H1 (cell line): ENCODE results near the gene SPINK7. TPM values are rescaled to one million over a fixed set of nuclear protein-coding genes. Genes with fewer than 3 reads are reported as not detected.

Experiments
- CTCF ChIA-PET: fragments of 300-600 bp; sonication (Branson Sonifier 250); formaldehyde crosslinking; loops from one replicate; lab custom pipeline; 2021; ENCODE audit not compliant: partially characterized antibody; lab: Charles Lee
- POLR2A ChIA-PET: fragments of 300-600 bp; sonication (Branson Sonifier 250); formaldehyde crosslinking; loops from one replicate; lab custom pipeline; 2021; ENCODE audit warnings: inconsistent platforms; ENCODE audit not compliant: partially characterized antibody; lab: Charles Lee
- DNase-seq, 2 experiments: peaks; one replicate each; pipeline versions ENCODE4 v3.0.0 to v3.0.0-alpha.2; 2010 to 2022; ENCODE audit warnings: low spot score in 2 of 2, low read depth in 1 of 2, mixed read lengths in 1 of 2
- FAIRE-seq: peaks from 2 replicates; lab custom pipeline; 2011; peaks lifted over from hg19 to GRCh38; lab: Jason Lieb, UNC
- H2AFZ ChIP-seq: 2 replicates; pipeline ENCODE4 v1.8.1; 2012; ENCODE audit warnings: low read length, inconsistent platforms
- H2AK5ac ChIP-seq: 2 replicates; pipeline ENCODE4 v1.6.1; 2013; ENCODE audit warnings: low read depth, low read length
- H2BK120ac ChIP-seq: replicated peaks from 2 replicates; pipeline ENCODE3; 2013; ENCODE audit warnings: low read depth, low read length, inconsistent platforms
- H2BK12ac ChIP-seq: 2 replicates; pipeline ENCODE4 v1.6.1; 2013; ENCODE audit warnings: low read depth, low read length
- H2BK15ac ChIP-seq: 2 replicates; pipeline ENCODE4 v1.6.1; 2013; ENCODE audit warnings: low read length
- H2BK20ac ChIP-seq: 2 replicates; pipeline ENCODE4 v1.6.1; 2013; ENCODE audit warnings: low read length
- H2BK5ac ChIP-seq: 2 replicates; pipeline ENCODE4 v1.6.1; 2013; ENCODE audit warnings: low read depth, low read length
- H3K14ac ChIP-seq: 2 replicates; pipeline ENCODE4 v1.6.1; 2013; ENCODE audit warnings: inconsistent platforms; ENCODE audit not compliant: insufficient read length
- H3K18ac ChIP-seq: 2 replicates; pipeline ENCODE4 v1.6.1; 2013; ENCODE audit warnings: low read length; ENCODE audit errors: extremely low read depth
- H3K23ac ChIP-seq: 2 replicates; pipeline ENCODE4 v1.6.1; 2013; ENCODE audit warnings: inconsistent platforms; ENCODE audit not compliant: insufficient read length
- H3K23me2 ChIP-seq: 2 replicates; pipeline ENCODE4 v1.6.1; 2013; ENCODE audit warnings: low read depth, low read length
- H3K27ac ChIP-seq: 2 replicates; pipeline ENCODE4 v1.6.1; 2011; ENCODE audit warnings: low read depth, low read length, inconsistent platforms
- H3K27me3 ChIP-seq, 4 experiments: replicated peaks in 1 of 4; 1 replicate in 1 of 4; 2 replicates in 3 of 4; pipeline versions ENCODE4 v1.6.1 to v1.8.1; 2011 to 2013; ENCODE audit warnings: low read length in 3 of 4, mild to moderate bottlenecking in 3 of 4, inconsistent platforms in 2 of 4, mixed read lengths in 2 of 4, moderate library complexity in 1 of 4; ENCODE audit not compliant: control insufficient read depth in 3 of 4, insufficient read depth in 3 of 4; ENCODE audit errors: extremely low read depth in 1 of 4
- H3K36me3 ChIP-seq, 4 experiments: 2 replicates each; pipeline versions ENCODE4 v1.6.1 to v1.8.1; 2011 to 2013; ENCODE audit warnings: mild to moderate bottlenecking in 4 of 4, low read length in 3 of 4, moderate library complexity in 2 of 4, control low read depth in 1 of 4, inconsistent platforms in 1 of 4; ENCODE audit not compliant: insufficient read depth in 4 of 4, control insufficient read depth in 2 of 4
- H3K4ac ChIP-seq: replicated peaks from 2 replicates; pipeline ENCODE3; 2013; ENCODE audit warnings: low read length, low read depth, mixed read lengths, inconsistent platforms; ENCODE audit not compliant: insufficient read length
- H3K4me1 ChIP-seq, 4 experiments: replicated peaks in 1 of 4; 1 replicate in 1 of 4; 2 replicates in 3 of 4; pipeline versions ENCODE4 v1.6.1 to v1.8.1; 2011 to 2013; ENCODE audit warnings: low read length in 3 of 4, inconsistent platforms in 2 of 4, mixed read lengths in 1 of 4; ENCODE audit not compliant: insufficient read depth in 4 of 4, control insufficient read depth in 3 of 4
- H3K4me2 ChIP-seq, 2 experiments: 2 replicates each; pipeline versions ENCODE4 v1.6.1 to v1.8.1; 2011 to 2013; ENCODE audit warnings: low read depth in 2 of 2, low read length in 2 of 2, control low read depth in 1 of 2, inconsistent platforms in 1 of 2, mild to moderate bottlenecking in 1 of 2; ENCODE audit not compliant: insufficient read depth in 1 of 2
- H3K4me3 ChIP-seq, 4 experiments: fragments of 200-600, 300-600 bp in 1 of 4; sonication (generic), shearing (Covaris generic), sonication (Bioruptor Twin) in 1 of 4; 2 replicates each; pipeline versions ENCODE4 v1.5.1 to v1.8.1; 2011 to 2016; ENCODE audit warnings: low read length in 4 of 4, low read depth in 3 of 4, control low read depth in 2 of 4, inconsistent platforms in 2 of 4, mild to moderate bottlenecking in 2 of 4, mixed read lengths in 1 of 4, moderate library complexity in 1 of 4; ENCODE audit not compliant: insufficient read depth in 2 of 4; ENCODE audit errors: extremely low read depth in 1 of 4
- H3K56ac ChIP-seq: replicated peaks from 2 replicates; pipeline ENCODE3; 2013; ENCODE audit warnings: low read depth, mild to moderate bottlenecking, mixed read lengths, low read length, inconsistent platforms; ENCODE audit not compliant: insufficient read length
- H3K79me1 ChIP-seq: 2 replicates; pipeline ENCODE4 v1.6.1; 2013; ENCODE audit warnings: low read depth, low read length, control low read depth
- H3K79me2 ChIP-seq, 2 experiments: 2 replicates each; pipeline versions ENCODE4 v1.6.1 to v1.8.1; 2012 to 2013; ENCODE audit warnings: low read length in 2 of 2, mild to moderate bottlenecking in 2 of 2, inconsistent platforms in 1 of 2; ENCODE audit not compliant: insufficient read depth in 2 of 2, control insufficient read depth in 1 of 2
- H3K9ac ChIP-seq, 4 experiments: replicated peaks in 1 of 4; 1 replicate in 1 of 4; 2 replicates in 3 of 4; pipeline versions ENCODE4 v1.6.1 to v1.8.1; 2011 to 2013; ENCODE audit warnings: low read depth in 3 of 4, low read length in 3 of 4, control low read depth in 2 of 4, mild to moderate bottlenecking in 2 of 4, moderate library complexity in 2 of 4, inconsistent platforms in 1 of 4; ENCODE audit errors: extremely low read depth in 1 of 4
- H3K9me3 ChIP-seq, 2 experiments: 2 replicates each; pipeline versions ENCODE4 v1.6.1 to v1.8.1; 2012 to 2013; ENCODE audit warnings: mild to moderate bottlenecking in 2 of 2, moderate library complexity in 2 of 2, control low read depth in 1 of 2, inconsistent platforms in 1 of 2, low read depth in 1 of 2, low read length in 1 of 2, mixed read lengths in 1 of 2; ENCODE audit not compliant: insufficient read depth in 2 of 2
- H4K20me1 ChIP-seq, 2 experiments: replicated peaks in 1 of 2; 2 replicates each; pipeline versions ENCODE3 to v1.8.1; 2011 to 2013; ENCODE audit warnings: inconsistent platforms in 2 of 2, low read length in 2 of 2, mild to moderate bottlenecking in 1 of 2; ENCODE audit not compliant: insufficient read depth in 2 of 2, control insufficient read depth in 1 of 2
- H4K5ac ChIP-seq: 2 replicates; pipeline ENCODE4 v1.6.1; 2013; ENCODE audit warnings: low read length, low read depth, mixed read lengths, inconsistent platforms; ENCODE audit not compliant: insufficient read length
- H4K8ac ChIP-seq: 2 replicates; pipeline ENCODE4 v1.8.0; 2013; ENCODE audit warnings: mild to moderate bottlenecking, moderate library complexity, low read length, inconsistent platforms; ENCODE audit not compliant: insufficient read depth; ENCODE audit errors: extremely low read depth
- H4K91ac ChIP-seq: replicated peaks from 2 replicates; pipeline ENCODE3; 2013; ENCODE audit warnings: low read length, mixed read lengths, inconsistent platforms; ENCODE audit not compliant: insufficient read length
- BACH1 ChIP-seq: IDR thresholded peaks from 2 replicates; pipeline ENCODE4 v1.6.1; 2012; ENCODE audit warnings: low read length, improper control_type of control experiment
- CEBPB ChIP-seq: IDR thresholded peaks from 2 replicates; pipeline ENCODE4 v1.6.1; 2012; ENCODE audit warnings: low read depth, low read length
- CREB1 ChIP-seq: IDR thresholded peaks from 2 replicates; pipeline ENCODE4 v1.6.1; 2012; ENCODE audit warnings: inconsistent platforms
- E2F6 ChIP-seq: IDR thresholded peaks from 2 replicates; pipeline ENCODE4 v1.6.1; 2012; ENCODE audit warnings: inconsistent platforms
- FOSL1 ChIP-seq: IDR thresholded peaks from 2 replicates; pipeline ENCODE4 v1.6.1; 2011; ENCODE audit warnings: mild to moderate bottlenecking, low read depth, low read length, moderate library complexity; ENCODE audit not compliant: insufficient read depth
- HDAC2 ChIP-seq, 2 experiments: fragments of 300-600 bp in 1 of 2; sonication (generic) in 1 of 2; IDR thresholded peaks; 2 replicates each; pipeline ENCODE4 v1.6.1; 2011 to 2012; ENCODE audit warnings: low read depth in 2 of 2, low read length in 2 of 2, mild to moderate bottlenecking in 2 of 2, moderate library complexity in 2 of 2, borderline replicate concordance in 1 of 2, inconsistent platforms in 1 of 2
- JUN ChIP-seq: IDR thresholded peaks from 2 replicates; pipeline ENCODE4 v1.6.1; 2011; ENCODE audit warnings: low read depth, mild to moderate bottlenecking, improper control_type of control experiment, low read length
- KDM4A ChIP-seq: IDR thresholded peaks from one replicate; pipeline ENCODE4 v1.7.1; 2012; ENCODE audit warnings: low read depth, mild to moderate bottlenecking, moderate library complexity, low read length, inconsistent platforms; ENCODE audit not compliant: severe bottlenecking
- POU5F1 ChIP-seq: IDR thresholded peaks from 2 replicates; pipeline ENCODE4 v1.6.1; 2011; ENCODE audit warnings: low read depth, mild to moderate bottlenecking, low read length, moderate library complexity
- SIN3A ChIP-seq, 2 experiments: IDR thresholded peaks in 1 of 2; conservative IDR thresholded peaks in 1 of 2; 2 replicates each; pipeline ENCODE4 v1.6.1; 2011 to 2012; ENCODE audit warnings: low read length in 2 of 2, improper control_type of control experiment in 1 of 2, low read depth in 1 of 2, mild to moderate bottlenecking in 1 of 2
- TAF7 ChIP-seq: optimal IDR thresholded peaks from 2 replicates; pipeline ENCODE3; 2011; ENCODE audit warnings: low read depth, mild to moderate bottlenecking, inconsistent platforms, low read length, moderate library complexity, borderline replicate concordance
- WGBS, 2 experiments: shearing (Covaris generic) in 1 of 2; methylation state at CpG; one replicate each; pipeline versions ENCODE4 v1.1.6 to v1.1.7; 2013 to 2015; ENCODE audit warnings: low lambda C conversion rate in 2 of 2, mixed read lengths in 2 of 2, inconsistent platforms in 1 of 2, low coverage in 1 of 2, missing lambda C conversion rate in 1 of 2; ENCODE audit not compliant: insufficient replicate concordance in 2 of 2, insufficient coverage in 1 of 2, insufficient read length in 1 of 2; ENCODE audit errors: extremely low coverage in 1 of 2, missing lambda C conversion rate in 1 of 2; 5-methylcytosine and 5-hydroxymethylcytosine counted together
- polyA plus RNA-seq, 7 experiments: library from polyadenylated mRNA; depleted of rRNA in 3 of 7; stranded (reverse) in 5 of 7; unstranded in 2 of 7; fragments of >200 nt in 5 of 7; fragments of 200-250 nt in 2 of 7; gene quantifications; 1 replicate in 5 of 7; 2 replicates in 1 of 7; 4 replicates in 1 of 7; pipeline versions ENCODE4 v1.2.1 to v1.2.3, GENCODE V29; 2011 to 2013; ENCODE audit warnings: missing spikeins in 2 of 7, mixed read lengths in 2 of 7
- total RNA-seq: library from RNA; stranded (reverse); fragmentation: NEBNext Ultra II Directional; extraction: Animal tissue kit (Norgen Biotek cat#: 25700); gene quantifications from 2 replicates; pipeline ENCODE4 v1.2.1, GENCODE V29; 2021
- TF ChIP-seq, protein P1 (sequence below): IDR thresholded peaks from 2 replicates; pipeline ENCODE4 v1.6.1; 2012; ENCODE audit warnings: low read length, inconsistent platforms

SPINK7 gene
- total and polyA plus RNA-seq, 2 of the 8 experiments (the other 6 are each of a cell fraction or from before 2014, with no cell fraction given) = not detected

DNA sequence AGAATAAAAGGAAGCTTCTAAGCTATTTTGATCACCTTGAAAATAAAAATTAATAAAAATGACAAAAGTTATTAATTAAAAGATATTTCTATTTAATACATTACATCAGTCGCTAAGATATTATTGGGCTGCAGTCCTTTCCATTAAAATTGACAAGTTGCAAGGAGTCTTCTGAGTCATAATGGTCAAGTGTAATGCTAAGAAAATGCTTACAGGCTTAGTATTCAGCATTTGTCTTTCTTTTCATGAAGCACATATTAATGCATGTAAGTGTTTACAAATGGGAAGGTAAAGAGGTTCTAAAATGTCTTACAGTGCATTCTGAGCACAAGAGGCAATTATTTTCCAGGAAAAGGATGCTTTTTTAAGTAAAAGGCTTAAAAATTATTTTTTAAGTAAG is 40.5 kb downstream of the SPINK7 start:
- ChIA-PET POLR2A (no interaction called here), CTCF (no interaction called here)
- no peaks in the 10 kb centered on the region for H3K36me3 ChIP-seq
- no peak overlapping the region for H3K27ac ChIP-seq
- H3K18ac ChIP-seq = no peak overlapping the region
- H3K79me2 ChIP-seq = no peaks in the 10 kb centered on the region
- H3K23me2 ChIP-seq = no peaks in the 10 kb centered on the region; the same call in 1 of the 2 replicates
- H3K4ac ChIP-seq = no peak overlapping the region
- no peak overlapping the region for H3K14ac ChIP-seq
- H2BK120ac ChIP-seq = no peak overlapping the region
- H3K56ac ChIP-seq = no peak overlapping the region
- no peak overlapping the region for H3K4me2 ChIP-seq
- no peak overlapping the region for H2BK15ac ChIP-seq
- no peak overlapping the region for H4K5ac ChIP-seq
- no peaks in the 10 kb centered on the region for H3K4me1 ChIP-seq
- H3K79me1 ChIP-seq = no peaks in the 10 kb centered on the region
- H4K20me1 ChIP-seq = no peaks in the 10 kb centered on the region
- H3K9ac ChIP-seq = peak overlapping the region in 1 of 4 experiments; percentile 34; a peak in 1 of 7 replicates
- H2BK20ac ChIP-seq = no peak overlapping the region
- H3K27me3 ChIP-seq = no peaks in the 10 kb centered on the region
- H2AFZ ChIP-seq = no peak overlapping the region
- H2BK12ac ChIP-seq = no peak overlapping the region
- DNase-seq = no peak
- 88% methylated on average over 1 of the region's 1 CpG; no CpG with 5 or more reads in 1 of the 2 experiments for WGBS, 2 experiments
- no peak overlapping the region for H3K23ac ChIP-seq
- no peak overlapping the region for H4K91ac ChIP-seq
- H2AK5ac ChIP-seq = no peak overlapping the region
- H4K8ac ChIP-seq = no peak overlapping the region
- FAIRE-seq = no peak
- H3K9me3 ChIP-seq = no peaks in the 10 kb centered on the region
- H3K4me3 ChIP-seq = no peak overlapping the region
- no peak overlapping the region for H2BK5ac ChIP-seq
- TF ChIP-seq TAF7 (no peak), FOSL1 (no peak), POU5F1 (no peak), SIN3A (conservative IDR thresholded peaks at IDR 0.05 in 1 of 2, IDR thresholded peaks at IDR 0.05 in 1 of 2; ENCODE audit: low read depth in 1 of 2, low read length in 2 of 2) (no peak), JUN (no peak), CEBPB (no peak), BACH1 (no peak), E2F6 (no peak), CREB1 (no peak), HDAC2 (IDR thresholded peaks at IDR 0.05; ENCODE audit: borderline replicate concordance in 1 of 2, low read depth in 2 of 2, low read length in 2 of 2) (no peak), KDM4A (no peak)
- TF ChIP-seq, protein P1, sequence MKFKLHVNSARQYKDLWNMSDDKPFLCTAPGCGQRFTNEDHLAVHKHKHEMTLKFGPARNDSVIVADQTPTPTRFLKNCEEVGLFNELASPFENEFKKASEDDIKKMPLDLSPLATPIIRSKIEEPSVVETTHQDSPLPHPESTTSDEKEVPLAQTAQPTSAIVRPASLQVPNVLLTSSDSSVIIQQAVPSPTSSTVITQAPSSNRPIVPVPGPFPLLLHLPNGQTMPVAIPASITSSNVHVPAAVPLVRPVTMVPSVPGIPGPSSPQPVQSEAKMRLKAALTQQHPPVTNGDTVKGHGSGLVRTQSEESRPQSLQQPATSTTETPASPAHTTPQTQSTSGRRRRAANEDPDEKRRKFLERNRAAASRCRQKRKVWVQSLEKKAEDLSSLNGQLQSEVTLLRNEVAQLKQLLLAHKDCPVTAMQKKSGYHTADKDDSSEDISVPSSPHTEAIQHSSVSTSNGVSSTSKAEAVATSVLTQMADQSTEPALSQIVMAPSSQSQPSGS = no peak
